ENCODE data around the gene NOXO1.

DNA sequence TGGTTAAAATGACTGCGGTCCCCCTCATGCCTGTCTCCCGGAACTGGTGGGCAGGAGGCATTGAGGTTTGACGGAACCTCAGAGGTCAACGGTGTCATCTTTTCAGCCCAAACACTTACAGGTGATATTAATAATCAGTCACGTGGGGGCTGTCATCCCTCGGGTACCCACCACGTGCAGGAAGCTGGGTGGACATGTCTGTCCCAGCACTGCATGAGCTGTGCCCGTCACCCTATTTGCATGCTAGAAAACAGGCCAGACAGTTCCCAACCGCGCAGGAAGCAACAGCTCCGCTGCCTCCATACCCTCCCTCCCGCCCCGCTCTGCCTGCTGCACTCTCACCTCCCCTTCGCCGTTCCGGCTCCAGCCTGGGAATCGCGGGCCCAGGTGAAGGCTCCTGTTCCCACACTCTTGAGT is 9.9 kb upstream of the NOXO1 start:
- TF ChIP-seq, protein P1, sequence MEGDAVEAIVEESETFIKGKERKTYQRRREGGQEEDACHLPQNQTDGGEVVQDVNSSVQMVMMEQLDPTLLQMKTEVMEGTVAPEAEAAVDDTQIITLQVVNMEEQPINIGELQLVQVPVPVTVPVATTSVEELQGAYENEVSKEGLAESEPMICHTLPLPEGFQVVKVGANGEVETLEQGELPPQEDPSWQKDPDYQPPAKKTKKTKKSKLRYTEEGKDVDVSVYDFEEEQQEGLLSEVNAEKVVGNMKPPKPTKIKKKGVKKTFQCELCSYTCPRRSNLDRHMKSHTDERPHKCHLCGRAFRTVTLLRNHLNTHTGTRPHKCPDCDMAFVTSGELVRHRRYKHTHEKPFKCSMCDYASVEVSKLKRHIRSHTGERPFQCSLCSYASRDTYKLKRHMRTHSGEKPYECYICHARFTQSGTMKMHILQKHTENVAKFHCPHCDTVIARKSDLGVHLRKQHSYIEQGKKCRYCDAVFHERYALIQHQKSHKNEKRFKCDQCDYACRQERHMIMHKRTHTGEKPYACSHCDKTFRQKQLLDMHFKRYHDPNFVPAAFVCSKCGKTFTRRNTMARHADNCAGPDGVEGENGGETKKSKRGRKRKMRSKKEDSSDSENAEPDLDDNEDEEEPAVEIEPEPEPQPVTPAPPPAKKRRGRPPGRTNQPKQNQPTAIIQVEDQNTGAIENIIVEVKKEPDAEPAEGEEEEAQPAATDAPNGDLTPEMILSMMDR (conservative IDR thresholded peaks at IDR 0.05; ENCODE audit: low read depth, low read length): no peak
- no peak for TF ChIP-seq EZH2phosphoT487 (IDR thresholded peaks at IDR 0.05; ENCODE audit: borderline replicate concordance, low read length)
- no peak for TF ChIP-seq EZH2 (IDR thresholded peaks at IDR 0.05; ENCODE audit: low read length, unreplicated experiment)

Data from PC-3 (cell line).